ENCODE results near the gene DYRK1A.

- TF ChIP-seq CTCF (IDR thresholded peaks at IDR 0.05) (no peak), POLR2A (IDR thresholded peaks at IDR 0.05) (no peak)
These were observed 17.8 kb downstream of the DYRK1A start for GRCh38 chr21:37384416-37384815.

All from heart left ventricle (tissue), 13 donors.